ENCODE measurements around the gene EMX2. TPM values are rescaled to one million over a fixed set of nuclear protein-coding genes. Genes with fewer than 3 reads are reported as not detected.

The EMX2 gene
- total and polyA plus RNA-seq, 2 of the 13 experiments (the other 11 are each of a cell fraction or from before 2014, with no cell fraction given): not detected

DNA sequence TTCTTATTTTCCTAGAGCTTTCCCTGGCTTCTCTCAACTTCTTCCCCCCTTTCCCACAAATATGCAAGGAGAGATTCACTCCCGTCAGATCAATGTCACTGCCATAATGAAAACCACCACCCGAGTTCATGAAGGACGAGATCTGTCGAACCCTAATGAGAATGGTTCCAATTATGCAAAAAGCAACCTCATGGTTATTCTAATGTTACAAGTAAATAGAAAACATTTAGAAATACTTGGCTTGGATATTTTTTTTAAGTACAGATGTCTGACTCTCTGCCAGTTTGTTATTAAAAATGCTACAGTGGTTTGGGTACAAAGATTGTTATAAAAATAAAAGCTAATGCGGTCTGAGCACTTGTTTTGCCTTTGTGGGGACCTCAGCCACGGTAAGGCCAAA, 25.9 kb upstream of the EMX2 start (continued):
- no peak for TF ChIP-seq ZNF598 (CRISPR knock-in tag; IDR thresholded peaks at IDR 0.05; ENCODE audit: borderline replicate concordance)

DNA sequence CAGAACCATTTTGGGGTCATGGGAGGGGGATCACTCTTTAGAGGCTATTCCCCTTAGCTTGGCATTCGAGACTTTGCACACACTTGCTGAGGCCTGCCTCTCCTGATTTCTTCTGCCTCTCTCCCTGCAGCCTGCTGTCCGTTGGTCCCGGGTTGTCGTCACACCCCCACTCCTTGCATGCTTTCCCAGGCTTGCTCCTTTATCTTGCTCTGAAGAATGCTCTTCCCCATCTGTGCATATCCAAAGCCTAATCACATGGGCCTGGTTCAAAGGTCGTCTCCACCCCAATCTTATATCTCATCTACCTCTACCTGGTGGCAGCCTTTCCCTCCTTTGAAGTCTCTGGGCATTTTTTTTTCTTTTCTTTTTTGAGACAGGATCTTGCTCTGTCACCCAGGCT, 24.3 kb upstream of the EMX2 start:
- no TSS peak for BruUV-seq (replicated peaks)
- H3K4me1 ChIP-seq (ENCODE audit: insufficient read depth, low read length): no peaks in the 10 kb centered on the region
- H3K4me2 ChIP-seq (ENCODE audit: low read depth, low read length): no peak overlapping the region
- no peak for TF ChIP-seq ZNF138 (CRISPR knock-in tag; IDR thresholded peaks at IDR 0.05; ENCODE audit: low read depth)
- TF ChIP-seq KLF12 (CRISPR knock-in tag; IDR thresholded peaks at IDR 0.05; ENCODE audit: borderline replicate concordance): no peak
- no peak for TF ChIP-seq ISL2 (CRISPR knock-in tag; IDR thresholded peaks at IDR 0.05)
- no peak for TF ChIP-seq ZNF510 (CRISPR knock-in tag; IDR thresholded peaks at IDR 0.05; ENCODE audit: low read depth)
- no peak for TF ChIP-seq KLF9 (CRISPR knock-in tag; IDR thresholded peaks at IDR 0.05; ENCODE audit: low read depth)
- no peak for TF ChIP-seq SOX6 (IDR thresholded peaks at IDR 0.05)
- no peak for TF ChIP-seq SOX6 (CRISPR knock-in tag; IDR thresholded peaks at IDR 0.05)
- TF ChIP-seq, protein P1, sequence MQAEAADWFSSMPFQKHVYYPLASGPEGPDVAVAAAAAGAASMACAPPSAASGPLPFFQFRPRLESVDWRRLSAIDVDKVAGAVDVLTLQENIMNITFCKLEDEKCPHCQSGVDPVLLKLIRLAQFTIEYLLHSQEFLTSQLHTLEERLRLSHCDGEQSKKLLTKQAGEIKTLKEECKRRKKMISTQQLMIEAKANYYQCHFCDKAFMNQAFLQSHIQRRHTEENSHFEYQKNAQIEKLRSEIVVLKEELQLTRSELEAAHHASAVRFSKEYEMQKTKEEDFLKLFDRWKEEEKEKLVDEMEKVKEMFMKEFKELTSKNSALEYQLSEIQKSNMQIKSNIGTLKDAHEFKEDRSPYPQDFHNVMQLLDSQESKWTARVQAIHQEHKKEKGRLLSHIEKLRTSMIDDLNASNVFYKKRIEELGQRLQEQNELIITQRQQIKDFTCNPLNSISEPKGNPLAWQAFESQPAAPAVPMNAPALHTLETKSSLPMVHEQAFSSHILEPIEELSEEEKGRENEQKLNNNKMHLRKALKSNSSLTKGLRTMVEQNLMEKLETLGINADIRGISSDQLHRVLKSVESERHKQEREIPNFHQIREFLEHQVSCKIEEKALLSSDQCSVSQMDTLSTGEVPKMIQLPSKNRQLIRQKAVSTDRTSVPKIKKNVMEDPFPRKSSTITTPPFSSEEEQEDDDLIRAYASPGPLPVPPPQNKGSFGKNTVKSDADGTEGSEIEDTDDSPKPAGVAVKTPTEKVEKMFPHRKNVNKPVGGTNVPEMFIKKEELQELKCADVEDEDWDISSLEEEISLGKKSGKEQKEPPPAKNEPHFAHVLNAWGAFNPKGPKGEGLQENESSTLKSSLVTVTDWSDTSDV (CRISPR knock-in tag; IDR thresholded peaks at IDR 0.05): no peak
- TF ChIP-seq MIXL1 (CRISPR knock-in tag; IDR thresholded peaks at IDR 0.05): no peak
- no peak for TF ChIP-seq ERF (CRISPR knock-in tag; IDR thresholded peaks at IDR 0.05)
- TF ChIP-seq NFIB (CRISPR knock-in tag; IDR thresholded peaks at IDR 0.05; ENCODE audit: borderline replicate concordance): no peak
- no peak for TF ChIP-seq ZNF484 (CRISPR knock-in tag; IDR thresholded peaks at IDR 0.05; ENCODE audit: borderline replicate concordance, low read depth)
- no peak for TF ChIP-seq SP140L (CRISPR knock-in tag; IDR thresholded peaks at IDR 0.05; ENCODE audit: borderline replicate concordance)
- TF ChIP-seq, protein P2, sequence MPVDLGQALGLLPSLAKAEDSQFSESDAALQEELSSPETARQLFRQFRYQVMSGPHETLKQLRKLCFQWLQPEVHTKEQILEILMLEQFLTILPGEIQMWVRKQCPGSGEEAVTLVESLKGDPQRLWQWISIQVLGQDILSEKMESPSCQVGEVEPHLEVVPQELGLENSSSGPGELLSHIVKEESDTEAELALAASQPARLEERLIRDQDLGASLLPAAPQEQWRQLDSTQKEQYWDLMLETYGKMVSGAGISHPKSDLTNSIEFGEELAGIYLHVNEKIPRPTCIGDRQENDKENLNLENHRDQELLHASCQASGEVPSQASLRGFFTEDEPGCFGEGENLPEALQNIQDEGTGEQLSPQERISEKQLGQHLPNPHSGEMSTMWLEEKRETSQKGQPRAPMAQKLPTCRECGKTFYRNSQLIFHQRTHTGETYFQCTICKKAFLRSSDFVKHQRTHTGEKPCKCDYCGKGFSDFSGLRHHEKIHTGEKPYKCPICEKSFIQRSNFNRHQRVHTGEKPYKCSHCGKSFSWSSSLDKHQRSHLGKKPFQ (CRISPR knock-in tag; IDR thresholded peaks at IDR 0.05; ENCODE audit: insufficient replicate concordance): no peak
- no peak for TF ChIP-seq SIX1 (CRISPR knock-in tag; IDR thresholded peaks at IDR 0.05; ENCODE audit: borderline replicate concordance)
- TF ChIP-seq HHEX (CRISPR knock-in tag; IDR thresholded peaks at IDR 0.05): no peak
- TF ChIP-seq ZNF780A (CRISPR knock-in tag; IDR thresholded peaks at IDR 0.05): no peak
- ChIA-PET POLR2A (no interaction called here), CTCF (ENCODE audit: low intra/inter-chr PET ratio, low total read pairs) (no interaction called here)
- no peak overlapping the region for H3K9ac ChIP-seq (ENCODE audit: insufficient read depth, low read depth, low read length)
- H3K27me3 ChIP-seq (ENCODE audit: control insufficient read depth in 1 of 2, insufficient read depth in 2 of 2, low read length in 2 of 2): peaks cover 0 to 18% of the 10 kb centered on the region in 2 experiments; a peak in 3 of 5 replicates
- H4K20me1 ChIP-seq (ENCODE audit: insufficient read depth, low read length): no peaks in the 10 kb centered on the region
- no peak overlapping the region for H2AFZ ChIP-seq (ENCODE audit: low read length)
- ATAC-seq: no peak
- DNase-seq (ENCODE audit: low spot score): no peak
- WGBS (ENCODE audit: low lambda C conversion rate): 0% methylated on average over 5 of the region's 5 CpGs
- no peak for FAIRE-seq
- intact Hi-C loops (cut with micrococcal nuclease; ENCODE audit: unreplicated experiment) (no loop called here), in situ Hi-C loops (cut with HindIII; ENCODE audit: extremely low pct_ligation_motif_present, low pct_unique_long_range_greater_than_20kb) (no loop called here)
- no peak overlapping the region for H3K4me3 ChIP-seq (replicated peaks in 1 of 3; ENCODE audit: insufficient read depth in 1 of 3, low read depth in 2 of 3, low read length in 3 of 3)
- H3K79me2 ChIP-seq (ENCODE audit: insufficient read depth, low read length): no peaks in the 10 kb centered on the region
- H3K9me3 ChIP-seq (ENCODE audit: low read length): no peaks in the 10 kb centered on the region
- no peaks in the 10 kb centered on the region for H3K36me3 ChIP-seq (replicated peaks in 1 of 2; ENCODE audit: control insufficient read depth in 1 of 2, insufficient read depth in 2 of 2, low read length in 2 of 2)
- H3K27ac ChIP-seq (ENCODE audit: extremely low read length, insufficient read depth, low read length): no peak overlapping the region
